ENCODE data around the gene THOC5.
"Not testable (repeated sequence)": the region's sequence is repeated elsewhere in the genome, so short reads cannot be mapped to it uniquely, and the experiment has no call there.

Gene THOC5

GRCh38 chr22:29559853-29560252 lies 6.3 kb upstream of the THOC5 start:
- Histone ChIP-seq H3K27ac (ENCODE audit: low read depth, low read length, severe bottlenecking) (no peak overlapping the region), H3K4me1 (ENCODE audit: control insufficient read depth, insufficient read depth, low read length, poor library complexity, severe bottlenecking) (no peaks in the 10 kb centered on the region), H3K36me3 (ENCODE audit: control insufficient read depth, insufficient read depth, low read length) (peaks cover 66% of the 10 kb centered on the region), H3K9me3 (ENCODE audit: control insufficient read depth, low read length) (no peaks in the 10 kb centered on the region), H3K4me3 (ENCODE audit: extremely low read depth, insufficient read depth, low read length, poor library complexity, severe bottlenecking) (no peak overlapping the region)
- WGBS, 2 experiments (ENCODE audit: insufficient coverage in 2 of 2): 86 to 100% methylated on average over 1 to 2 of the region's 2 CpGs

- WGBS, 2 experiments (ENCODE audit: insufficient coverage in 2 of 2): 94 to 96% methylated on average over 5 to 6 of the region's 6 CpGs
- peaks cover 66% of the 10 kb centered on the region for H3K36me3 ChIP-seq (ENCODE audit: control insufficient read depth, insufficient read depth, low read length)
- no peak overlapping the region for H3K27ac ChIP-seq (ENCODE audit: low read depth, low read length, severe bottlenecking)
- H3K9me3 ChIP-seq (ENCODE audit: control insufficient read depth, low read length): no peaks in the 10 kb centered on the region
- H3K4me1 ChIP-seq (ENCODE audit: control insufficient read depth, insufficient read depth, low read length, poor library complexity, severe bottlenecking): no peaks in the 10 kb centered on the region
- no peak overlapping the region for H3K4me3 ChIP-seq (ENCODE audit: extremely low read depth, insufficient read depth, low read length, poor library complexity, severe bottlenecking)
Observed at GRCh38 chr22:29559030-29559429, 5.5 kb upstream of the THOC5 start.

GRCh38 chr22:29555065-29555644 lies 1.6 kb upstream of the THOC5 start:
- H3K4me1 ChIP-seq (ENCODE audit: control insufficient read depth, insufficient read depth, low read length, poor library complexity, severe bottlenecking): no peaks in the 10 kb centered on the region
- H3K9me3 ChIP-seq (ENCODE audit: control insufficient read depth, low read length): no peaks in the 10 kb centered on the region
- no peak overlapping the region for H3K4me3 ChIP-seq (ENCODE audit: extremely low read depth, insufficient read depth, low read length, poor library complexity, severe bottlenecking)
- 100% methylated on average over 2 of the region's 4 CpGs; no CpG with 5 or more reads in 1 of the 2 experiments for WGBS, 2 experiments (ENCODE audit: insufficient coverage in 2 of 2)
- peak overlapping the region; percentile 5 for H3K27ac ChIP-seq (ENCODE audit: low read depth, low read length, severe bottlenecking)
- H3K36me3 ChIP-seq (ENCODE audit: control insufficient read depth, insufficient read depth, low read length): peaks cover 60% of the 10 kb centered on the region

- H3K27ac ChIP-seq (ENCODE audit: low read depth, low read length, severe bottlenecking); H3K4me3 ChIP-seq (ENCODE audit: extremely low read depth, insufficient read depth, low read length, poor library complexity, severe bottlenecking); H3K9me3 ChIP-seq (ENCODE audit: control insufficient read depth, low read length); H3K4me1 ChIP-seq (ENCODE audit: control insufficient read depth, insufficient read depth, low read length, poor library complexity, severe bottlenecking): not testable (repeated sequence)
- H3K36me3 ChIP-seq (ENCODE audit: control insufficient read depth, insufficient read depth, low read length): peaks cover 64% of the 10 kb centered on the region
- WGBS, 2 experiments (ENCODE audit: insufficient coverage in 2 of 2): 99 to 100% methylated on average over 5 to 12 of the region's 33 CpGs
Observed at GRCh38 chr22:29552357-29552756, 1.2 kb downstream of the THOC5 start.

- no peaks in the 10 kb centered on the region for H3K9me3 ChIP-seq (ENCODE audit: control insufficient read depth, low read length)
- H3K27ac ChIP-seq (ENCODE audit: low read depth, low read length, severe bottlenecking): no peak overlapping the region
- no peaks in the 10 kb centered on the region for H3K4me1 ChIP-seq (ENCODE audit: control insufficient read depth, insufficient read depth, low read length, poor library complexity, severe bottlenecking)
- WGBS, 2 experiments (ENCODE audit: insufficient coverage in 2 of 2): 96% methylated on average over 3 to 4 of the region's 4 CpGs
- H3K4me3 ChIP-seq (ENCODE audit: extremely low read depth, insufficient read depth, low read length, poor library complexity, severe bottlenecking): no peak overlapping the region
- peaks cover 59% of the 10 kb centered on the region for H3K36me3 ChIP-seq (ENCODE audit: control insufficient read depth, insufficient read depth, low read length)
Observed at GRCh38 chr22:29550005-29550404, 3.6 kb downstream of the THOC5 start.

- not testable (repeated sequence) for H3K9me3 ChIP-seq (ENCODE audit: control insufficient read depth, low read length); H3K27ac ChIP-seq (ENCODE audit: low read depth, low read length, severe bottlenecking); H3K4me1 ChIP-seq (ENCODE audit: control insufficient read depth, insufficient read depth, low read length, poor library complexity, severe bottlenecking); H3K4me3 ChIP-seq (ENCODE audit: extremely low read depth, insufficient read depth, low read length, poor library complexity, severe bottlenecking)
- peaks cover 79% of the 10 kb centered on the region for H3K36me3 ChIP-seq (ENCODE audit: control insufficient read depth, insufficient read depth, low read length)
- 91 to 94% methylated on average over 5 to 7 of the region's 8 CpGs for WGBS, 2 experiments (ENCODE audit: insufficient coverage in 2 of 2)
Observed at GRCh38 chr22:29545045-29545444, 8.5 kb downstream of the THOC5 start.

GRCh38 chr22:29541845-29542244 lies 11.7 kb downstream of the THOC5 start:
- peaks cover 77% of the 10 kb centered on the region for H3K36me3 ChIP-seq (ENCODE audit: control insufficient read depth, insufficient read depth, low read length)
- no peaks in the 10 kb centered on the region for H3K9me3 ChIP-seq (ENCODE audit: control insufficient read depth, low read length)
- no peaks in the 10 kb centered on the region for H3K4me1 ChIP-seq (ENCODE audit: control insufficient read depth, insufficient read depth, low read length, poor library complexity, severe bottlenecking)
- no peak overlapping the region for H3K27ac ChIP-seq (ENCODE audit: low read depth, low read length, severe bottlenecking)
- no peak overlapping the region for H3K4me3 ChIP-seq (ENCODE audit: extremely low read depth, insufficient read depth, low read length, poor library complexity, severe bottlenecking)
- 60 to 100% methylated on average over 1 of the region's 1 CpG for WGBS, 2 experiments (ENCODE audit: insufficient coverage in 2 of 2)

GRCh38 chr22:29539105-29539504 lies 14.5 kb downstream of the THOC5 start:
- 80 to 92% methylated on average over 1 to 3 of the region's 3 CpGs for WGBS, 2 experiments (ENCODE audit: insufficient coverage in 2 of 2)
- peaks cover 88% of the 10 kb centered on the region for H3K36me3 ChIP-seq (ENCODE audit: control insufficient read depth, insufficient read depth, low read length)
- no peak overlapping the region for H3K4me3 ChIP-seq (ENCODE audit: extremely low read depth, insufficient read depth, low read length, poor library complexity, severe bottlenecking)
- no peaks in the 10 kb centered on the region for H3K9me3 ChIP-seq (ENCODE audit: control insufficient read depth, low read length)
- H3K4me1 ChIP-seq (ENCODE audit: control insufficient read depth, insufficient read depth, low read length, poor library complexity, severe bottlenecking): no peaks in the 10 kb centered on the region
- H3K27ac ChIP-seq (ENCODE audit: low read depth, low read length, severe bottlenecking): no peak overlapping the region

- Histone ChIP-seq H3K4me3 (ENCODE audit: extremely low read depth, insufficient read depth, low read length, poor library complexity, severe bottlenecking) (no peak overlapping the region), H3K9me3 (ENCODE audit: control insufficient read depth, low read length) (no peaks in the 10 kb centered on the region), H3K27ac (ENCODE audit: low read depth, low read length, severe bottlenecking) (no peak overlapping the region), H3K36me3 (ENCODE audit: control insufficient read depth, insufficient read depth, low read length) (peaks cover 95% of the 10 kb centered on the region), H3K4me1 (ENCODE audit: control insufficient read depth, insufficient read depth, low read length, poor library complexity, severe bottlenecking) (no peaks in the 10 kb centered on the region)
- 92 to 100% methylated on average over 1 to 2 of the region's 3 CpGs for WGBS, 2 experiments (ENCODE audit: insufficient coverage in 2 of 2)
Observed at GRCh38 chr22:29536411-29536810, 17.1 kb downstream of the THOC5 start.

- no peak overlapping the region for H3K4me3 ChIP-seq (ENCODE audit: extremely low read depth, insufficient read depth, low read length, poor library complexity, severe bottlenecking)
- peaks cover 91% of the 10 kb centered on the region for H3K36me3 ChIP-seq (ENCODE audit: control insufficient read depth, insufficient read depth, low read length)
- H3K27ac ChIP-seq (ENCODE audit: low read depth, low read length, severe bottlenecking): no peak overlapping the region
- H3K9me3 ChIP-seq (ENCODE audit: control insufficient read depth, low read length): no peaks in the 10 kb centered on the region
- no peaks in the 10 kb centered on the region for H3K4me1 ChIP-seq (ENCODE audit: control insufficient read depth, insufficient read depth, low read length, poor library complexity, severe bottlenecking)
- 89 to 96% methylated on average over 3 to 4 of the region's 4 CpGs for WGBS, 2 experiments (ENCODE audit: insufficient coverage in 2 of 2)
Observed at GRCh38 chr22:29531419-29531818, 22.1 kb downstream of the THOC5 start.

GRCh38 chr22:29530716-29531115 lies 22.8 kb downstream of the THOC5 start:
- H3K9me3 ChIP-seq (ENCODE audit: control insufficient read depth, low read length): no peaks in the 10 kb centered on the region
- 87 to 96% methylated on average over 3 of the region's 4 CpGs for WGBS, 2 experiments (ENCODE audit: insufficient coverage in 2 of 2)
- H3K4me1 ChIP-seq (ENCODE audit: control insufficient read depth, insufficient read depth, low read length, poor library complexity, severe bottlenecking): no peaks in the 10 kb centered on the region
- no peak overlapping the region for H3K4me3 ChIP-seq (ENCODE audit: extremely low read depth, insufficient read depth, low read length, poor library complexity, severe bottlenecking)
- H3K36me3 ChIP-seq (ENCODE audit: control insufficient read depth, insufficient read depth, low read length): peaks cover 91% of the 10 kb centered on the region
- no peak overlapping the region for H3K27ac ChIP-seq (ENCODE audit: low read depth, low read length, severe bottlenecking)
